BLaER1 treated with 17β-estradiol and CSF1 and Interleukin-3, amounts not matched to agents 10 nM and 100 nM (cell line): ENCODE results near the gene MICAL2.
A peak's percentile ranks its signal among the peaks of the same experiment; 100 is the strongest.

Experiments
- H3K27ac ChIP-seq, 11 experiments: shearing (Covaris generic); formaldehyde crosslinking; 2 replicates each; pipeline ENCODE4 v1.8.1; 2022
- H3K27me3 ChIP-seq, 11 experiments: shearing (Covaris generic); formaldehyde crosslinking; 2 replicates each; pipeline ENCODE4 v1.8.1; 2022
- H3K36me3 ChIP-seq, 11 experiments: shearing (Covaris generic); formaldehyde crosslinking; 2 replicates each; pipeline ENCODE4 v1.8.1; 2022
- H3K4me1 ChIP-seq, 10 experiments: shearing (Covaris generic); formaldehyde crosslinking; 2 replicates each; pipeline ENCODE4 v1.8.1; 2022
- H3K4me2 ChIP-seq, 11 experiments: shearing (Covaris generic); formaldehyde crosslinking; 2 replicates each; pipeline ENCODE4 v1.8.1; 2022
- H3K4me3 ChIP-seq, 10 experiments: shearing (Covaris generic); formaldehyde crosslinking; 2 replicates each; pipeline ENCODE4 v1.8.1; 2022
- H3K9ac ChIP-seq, 11 experiments: shearing (Covaris generic); formaldehyde crosslinking; 2 replicates each; pipeline ENCODE4 v1.8.1; 2022
- H3K9me3 ChIP-seq, 11 experiments: shearing (Covaris generic); formaldehyde crosslinking; replicated peaks in 1 of 11; 2 replicates each; pipeline ENCODE4 v1.8.1; 2022
- H4K20me1 ChIP-seq, 11 experiments: shearing (Covaris generic); formaldehyde crosslinking; 2 replicates each; pipeline ENCODE4 v1.8.1; 2022
- Cebpa-rat ChIP-seq, 11 experiments: shearing (Covaris generic); IDR thresholded peaks; 2 replicates each; pipeline ENCODE4 v1.8.1; 2022

Gene MICAL2

GRCh38 chr11:12215181-12215593 lies 104.8 kb downstream of the MICAL2 start:
- H3K4me2 ChIP-seq: peak overlapping the region; percentile 49 to 90 (median 77)
- no peak overlapping the region for H3K4me3 ChIP-seq
- peaks cover 39 to 68% (median 57%) of the 10 kb centered on the region in 10 experiments for H3K4me1 ChIP-seq
- no peaks in the 10 kb centered on the region for H3K27me3 ChIP-seq
- peak overlapping the region in 6 of 11 experiments; percentile 7 to 77 (median 16); a peak in 6 of 22 replicates for H3K27ac ChIP-seq
- peak overlapping the region in 1 of 11 experiments; percentile 58; a peak in 1 of 22 replicates for H3K9ac ChIP-seq
- peak in 2 of 11 experiments; percentile 53 to 66; a peak in 2 of 22 replicates for TF ChIP-seq Cebpa-rat (IDR thresholded peaks at IDR 0.05)
- no peaks in the 10 kb centered on the region for H3K9me3 ChIP-seq
- H4K20me1 ChIP-seq: no peaks in the 10 kb centered on the region
- peaks cover 0 to 34% (median 0%) of the 10 kb centered on the region in 11 experiments; a peak in 5 of 22 replicates for H3K36me3 ChIP-seq

DNA sequence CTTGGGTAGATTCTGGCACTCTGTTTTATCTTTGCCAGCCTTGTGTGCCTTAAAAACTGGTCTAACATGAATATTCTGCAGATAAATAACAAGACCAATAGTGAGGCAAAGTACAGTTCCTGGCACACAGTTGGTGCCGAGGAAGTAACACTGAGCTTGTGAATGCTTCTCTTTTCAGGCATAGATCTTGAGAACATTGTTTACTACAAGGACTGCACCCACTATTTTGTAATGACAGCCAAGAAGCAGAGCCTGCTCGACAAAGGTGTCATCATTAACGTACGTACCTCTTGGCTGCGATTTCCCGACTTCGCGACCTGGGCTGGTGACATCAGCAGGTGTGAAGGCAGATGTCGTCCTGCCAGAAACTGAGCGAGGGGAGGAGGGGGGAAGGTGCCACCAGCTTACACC lies 105.7 kb downstream of the MICAL2 start:
- Histone ChIP-seq H3K4me2 (peak overlapping the region; percentile 49 to 90 (median 77)), H4K20me1 (no peaks in the 10 kb centered on the region), H3K4me1 (peaks cover 39 to 76% (median 65%) of the 10 kb centered on the region in 10 experiments), H3K27ac (peak overlapping the region in 3 of 11 experiments; percentile 3 to 77 (median 7); a peak in 2 of 22 replicates), H3K4me3 (no peak overlapping the region), H3K36me3 (peaks cover 0 to 27% (median 0%) of the 10 kb centered on the region in 11 experiments; a peak in 4 of 22 replicates), H3K9me3 (no peaks in the 10 kb centered on the region), H3K27me3 (no peaks in the 10 kb centered on the region), H3K9ac (no peak overlapping the region; a peak in 1 of 22 replicates)
- no peak for TF ChIP-seq Cebpa-rat (IDR thresholded peaks at IDR 0.05)

- Histone ChIP-seq H3K27me3 (no peaks in the 10 kb centered on the region), H3K27ac (peak overlapping the region in 1 of 11 experiments; percentile 1; a peak in 1 of 22 replicates), H3K4me1 (peaks cover 45 to 83% (median 71%) of the 10 kb centered on the region in 10 experiments), H3K4me2 (peak overlapping the region; percentile 39 to 90 (median 77)), H3K9me3 (no peaks in the 10 kb centered on the region), H4K20me1 (no peaks in the 10 kb centered on the region), H3K4me3 (no peak overlapping the region), H3K36me3 (peaks cover 0 to 27% (median 0%) of the 10 kb centered on the region in 11 experiments; a peak in 4 of 22 replicates), H3K9ac (no peak overlapping the region)
- no peak for TF ChIP-seq Cebpa-rat (IDR thresholded peaks at IDR 0.05)
Observed at GRCh38 chr11:12216671-12217374, 106.4 kb downstream of the MICAL2 start.

- no peaks in the 10 kb centered on the region for H3K9me3 ChIP-seq
- H3K4me1 ChIP-seq: peaks cover 55 to 89% (median 81%) of the 10 kb centered on the region in 10 experiments
- H3K36me3 ChIP-seq: peaks cover 0 to 27% (median 0%) of the 10 kb centered on the region in 11 experiments; a peak in 3 of 22 replicates
- TF ChIP-seq Cebpa-rat (IDR thresholded peaks at IDR 0.05): no peak
- no peak overlapping the region for H3K9ac ChIP-seq
- no peaks in the 10 kb centered on the region for H3K27me3 ChIP-seq
- H4K20me1 ChIP-seq: no peaks in the 10 kb centered on the region
- peak overlapping the region in 8 of 11 experiments; percentile 72 to 90 (median 79); a peak in 15 of 22 replicates for H3K4me2 ChIP-seq
- no peak overlapping the region for H3K4me3 ChIP-seq
- no peak overlapping the region for H3K27ac ChIP-seq
Observed at GRCh38 chr11:12217879-12218278, 107.5 kb downstream of the MICAL2 start.

GRCh38 chr11:12218909-12219308 lies 108.5 kb downstream of the MICAL2 start:
- Histone ChIP-seq H3K4me3 (no peak overlapping the region), H3K27me3 (no peaks in the 10 kb centered on the region), H3K9me3 (no peaks in the 10 kb centered on the region), H3K27ac (no peak overlapping the region), H4K20me1 (no peaks in the 10 kb centered on the region), H3K36me3 (peaks cover 0 to 18% (median 0%) of the 10 kb centered on the region in 11 experiments; a peak in 2 of 22 replicates), H3K4me1 (peaks cover 62 to 92% (median 85%) of the 10 kb centered on the region in 10 experiments), H3K4me2 (peak overlapping the region in 3 of 11 experiments; percentile 92 to 97 (median 96); a peak in 2 of 22 replicates), H3K9ac (no peak overlapping the region)
- TF ChIP-seq Cebpa-rat (IDR thresholded peaks at IDR 0.05): no peak

DNA sequence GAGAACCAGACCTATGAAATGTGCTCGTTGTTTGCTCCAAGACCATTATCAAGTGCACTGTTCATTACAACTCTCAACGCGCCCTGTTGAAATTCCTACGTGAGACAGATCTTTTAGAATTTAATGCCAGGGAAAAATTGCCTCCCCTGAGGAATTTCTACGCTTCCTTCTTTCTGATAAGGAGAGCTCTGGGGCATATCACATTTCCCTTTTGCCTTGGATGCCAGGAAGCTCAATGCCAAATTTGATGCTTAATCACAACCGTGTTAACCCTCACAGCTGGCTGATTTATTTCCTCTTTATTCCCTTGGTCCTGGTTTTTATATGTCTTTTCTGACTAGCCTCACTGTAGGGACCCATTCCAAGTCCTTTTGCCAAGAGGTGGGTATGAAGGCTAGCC lies 109.4 kb downstream of the MICAL2 start:
- H3K36me3 ChIP-seq: 0 out of 22 replicates have a peak, but pooled peaks cover 0 to 15% (median 0%) of the 10 kb centered on the region in 11 experiments
- H3K9me3 ChIP-seq: no peaks in the 10 kb centered on the region
- peak overlapping the region in 10 of 11 experiments; percentile 15 to 98 (median 94); a peak in 17 of 22 replicates for H3K4me2 ChIP-seq
- no peak overlapping the region for H3K4me3 ChIP-seq
- H3K9ac ChIP-seq: no peak overlapping the region
- no peak overlapping the region for H3K27ac ChIP-seq
- no peak for TF ChIP-seq Cebpa-rat (IDR thresholded peaks at IDR 0.05)
- no peaks in the 10 kb centered on the region for H3K27me3 ChIP-seq
- peaks cover 62 to 92% (median 85%) of the 10 kb centered on the region in 10 experiments for H3K4me1 ChIP-seq
- H4K20me1 ChIP-seq: no peaks in the 10 kb centered on the region

DNA sequence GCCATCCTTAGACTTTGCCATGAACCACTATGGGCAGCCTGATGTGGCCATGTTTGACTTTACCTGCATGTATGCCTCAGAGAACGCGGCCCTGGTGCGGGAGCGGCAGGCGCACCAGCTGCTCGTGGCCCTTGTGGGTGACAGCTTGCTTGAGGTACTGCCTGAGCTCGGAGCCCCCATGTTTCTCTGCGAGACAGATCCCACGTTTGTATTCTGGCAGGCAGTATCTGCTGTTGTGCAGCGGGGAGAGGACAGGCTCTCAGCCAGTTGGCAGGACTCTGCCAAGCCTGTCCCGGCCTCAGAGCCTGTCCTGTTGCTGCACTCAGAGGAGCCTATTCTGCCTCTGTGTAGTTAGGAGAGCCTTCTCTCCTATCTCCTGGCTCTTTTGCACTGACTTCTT lies 109.9 kb downstream of the MICAL2 start:
- no peak overlapping the region for H3K9ac ChIP-seq
- H4K20me1 ChIP-seq: no peaks in the 10 kb centered on the region
- no peak overlapping the region for H3K27ac ChIP-seq
- TF ChIP-seq Cebpa-rat (IDR thresholded peaks at IDR 0.05): no peak
- no peak overlapping the region for H3K4me3 ChIP-seq
- peaks cover 62 to 92% (median 85%) of the 10 kb centered on the region in 10 experiments for H3K4me1 ChIP-seq
- H3K36me3 ChIP-seq: 0 out of 22 replicates have a peak, but pooled peaks cover 0 to 15% (median 0%) of the 10 kb centered on the region in 11 experiments
- no peaks in the 10 kb centered on the region for H3K27me3 ChIP-seq
- H3K4me2 ChIP-seq: peak overlapping the region; percentile 13 to 98 (median 92); a peak in 16 of 22 replicates
- no peaks in the 10 kb centered on the region for H3K9me3 ChIP-seq

DNA sequence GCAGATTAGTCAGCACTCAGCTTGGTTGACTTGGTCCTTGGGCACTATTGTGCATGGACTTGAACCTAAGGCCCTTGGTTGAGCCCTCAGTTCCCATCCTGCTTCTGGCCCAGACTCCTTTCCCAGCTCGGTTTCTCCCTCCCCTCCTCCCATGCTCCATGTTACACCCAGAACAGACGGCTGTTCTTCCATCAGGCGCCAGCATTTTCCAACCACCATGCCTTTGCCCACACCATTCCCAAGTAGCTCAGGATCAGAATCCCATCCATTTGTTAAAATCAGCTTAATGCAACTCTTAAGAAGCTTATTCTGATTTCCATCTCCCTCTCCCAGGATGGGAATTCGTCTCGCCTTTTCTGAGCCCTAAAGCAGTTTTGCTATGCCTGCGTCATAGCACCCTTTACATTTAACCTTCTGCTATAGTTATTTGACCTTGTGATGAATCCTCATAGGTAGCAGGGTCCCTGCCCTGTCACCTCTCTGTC lies 110.7 kb downstream of the MICAL2 start:
- Histone ChIP-seq H4K20me1 (no peaks in the 10 kb centered on the region), H3K36me3 (peaks cover 0 to 19% (median 0%) of the 10 kb centered on the region in 11 experiments; a peak in 4 of 22 replicates), H3K9ac (no peak overlapping the region), H3K27me3 (no peaks in the 10 kb centered on the region), H3K4me3 (no peak overlapping the region), H3K9me3 (no peaks in the 10 kb centered on the region), H3K4me2 (peak overlapping the region in 10 of 11 experiments; percentile 42 to 98 (median 94); a peak in 15 of 22 replicates), H3K27ac (no peak overlapping the region), H3K4me1 (peaks cover 57 to 92% (median 84%) of the 10 kb centered on the region in 10 experiments)
- TF ChIP-seq Cebpa-rat (IDR thresholded peaks at IDR 0.05): no peak
